Osteoblast (primary cell): ENCODE measurements around the gene PPFIA2. TPM values are rescaled to one million over a fixed set of nuclear protein-coding genes. Genes with fewer than 3 reads are reported as not detected.
A peak's percentile ranks its signal among the peaks of the same experiment; 100 is the strongest.

ENCODE experiments used
- DNase-seq: peaks from one replicate; pipeline ENCODE4 v3.0.0; 2011; ENCODE audit warnings: low spot score, mixed read lengths; ENCODE audit not compliant: insufficient read length; ENCODE audit errors: missing footprints
- H2AFZ ChIP-seq: 2 replicates; pipeline ENCODE4 v1.6.0; 2011; ENCODE audit warnings: mild to moderate bottlenecking, low read length
- H3K27ac ChIP-seq: 2 replicates; pipeline ENCODE4 v1.5.1; 2011; ENCODE audit warnings: mild to moderate bottlenecking, low read depth, low read length, moderate library complexity
- H3K27me3 ChIP-seq: 2 replicates; pipeline ENCODE4 v1.6.0; 2012; ENCODE audit warnings: mild to moderate bottlenecking, control low read depth, inconsistent platforms, low read length, moderate library complexity; ENCODE audit not compliant: insufficient read depth
- H3K36me3 ChIP-seq: 2 replicates; pipeline ENCODE4 v1.5.1; 2011; ENCODE audit warnings: mild to moderate bottlenecking, low read length, control low read depth, moderate library complexity; ENCODE audit not compliant: insufficient read depth
- H3K4me1 ChIP-seq: 2 replicates; pipeline ENCODE4 v1.5.1; 2011; ENCODE audit warnings: mild to moderate bottlenecking, low read length, control low read depth, moderate library complexity; ENCODE audit not compliant: insufficient read depth
- H3K4me2 ChIP-seq: 2 replicates; pipeline ENCODE4 v1.6.0; 2011; ENCODE audit warnings: mild to moderate bottlenecking, low read length; ENCODE audit not compliant: insufficient read depth
- H3K4me3 ChIP-seq: fragments of 200-600 bp; sonication (generic); 3 replicates; pipeline ENCODE4 v1.5.1; 2012; ENCODE audit warnings: mild to moderate bottlenecking, low read length, inconsistent platforms; ENCODE audit not compliant: insufficient read depth
- H3K79me2 ChIP-seq: 2 replicates; pipeline ENCODE4 v1.6.0; 2012; ENCODE audit warnings: mild to moderate bottlenecking, low read length, control low read depth, inconsistent platforms; ENCODE audit not compliant: insufficient read depth
- H3K9me3 ChIP-seq: 2 replicates; pipeline ENCODE4 v1.5.1; 2011; ENCODE audit warnings: low read depth, low read length, control low read depth
- H4K20me1 ChIP-seq: 2 replicates; pipeline ENCODE4 v1.6.0; 2012; ENCODE audit warnings: mild to moderate bottlenecking, low read length, control low read depth; ENCODE audit not compliant: insufficient read depth
- CTCF ChIP-seq: IDR thresholded peaks from 2 replicates; pipeline ENCODE4 v1.5.1; 2011; ENCODE audit warnings: mild to moderate bottlenecking, low read depth, low read length, moderate library complexity; ENCODE audit errors: extremely low read depth
- total RNA-seq: library from RNA; depleted of rRNA; stranded (reverse); fragments of >200 nt; gene quantifications from 2 replicates; pipeline ENCODE4 v1.2.3, GENCODE V29; 2012

The PPFIA2 gene
- total RNA-seq, 1 donor: 3.3 TPM

DNA sequence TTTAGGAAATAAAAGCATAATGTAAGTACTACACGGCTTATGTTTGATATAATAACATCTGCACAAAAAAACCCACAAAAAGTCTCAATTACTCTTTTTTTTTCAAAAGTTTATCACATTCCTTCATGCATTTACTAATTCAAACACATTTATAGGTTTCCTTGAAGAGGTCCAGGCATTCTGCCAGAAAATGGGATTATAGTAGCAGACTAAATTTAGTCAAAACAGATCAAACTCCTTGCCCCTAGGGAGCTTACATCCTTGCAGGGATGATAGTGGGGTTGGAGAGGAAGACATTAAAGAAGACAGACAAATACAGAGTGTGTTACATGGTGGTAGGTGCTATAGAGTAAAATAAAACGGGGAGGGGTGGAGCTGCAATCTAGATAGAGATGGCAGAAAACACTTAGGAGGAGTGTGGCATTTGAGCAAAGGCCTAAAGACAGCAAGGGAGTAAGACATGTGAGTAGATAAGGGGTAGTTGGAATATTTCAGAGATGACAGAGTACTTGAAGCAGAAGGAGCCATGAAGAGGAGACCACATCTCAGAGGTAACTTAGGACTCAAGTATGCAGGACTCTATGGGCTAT is 266.9 kb downstream of the PPFIA2 start:
- DNase-seq: no peak
- Histone ChIP-seq H3K9me3 (no peaks in the 10 kb centered on the region), H3K4me2 (no peak overlapping the region), H3K4me1 (no peaks in the 10 kb centered on the region), H3K27ac (no peak overlapping the region), H3K27me3 (no peaks in the 10 kb centered on the region), H2AFZ (no peak overlapping the region), H3K36me3 (no peaks in the 10 kb centered on the region), H4K20me1 (no peaks in the 10 kb centered on the region), H3K4me3 (no peak overlapping the region), H3K79me2 (no peaks in the 10 kb centered on the region)
- no peak for TF ChIP-seq CTCF

GRCh38 chr12:81472934-81473333 is 286.2 kb downstream of the PPFIA2 start:
- no peaks in the 10 kb centered on the region for H3K79me2 ChIP-seq
- no peak overlapping the region for H2AFZ ChIP-seq
- H3K27me3 ChIP-seq: no peaks in the 10 kb centered on the region
- H3K4me3 ChIP-seq: no peak overlapping the region
- H3K36me3 ChIP-seq: no peaks in the 10 kb centered on the region
- H3K4me1 ChIP-seq: no peaks in the 10 kb centered on the region
- TF ChIP-seq CTCF: no peak
- DNase-seq: no peak
- H3K4me2 ChIP-seq: no peak overlapping the region
- no peaks in the 10 kb centered on the region for H3K9me3 ChIP-seq
- no peak overlapping the region for H3K27ac ChIP-seq
- H4K20me1 ChIP-seq: no peaks in the 10 kb centered on the region

DNA sequence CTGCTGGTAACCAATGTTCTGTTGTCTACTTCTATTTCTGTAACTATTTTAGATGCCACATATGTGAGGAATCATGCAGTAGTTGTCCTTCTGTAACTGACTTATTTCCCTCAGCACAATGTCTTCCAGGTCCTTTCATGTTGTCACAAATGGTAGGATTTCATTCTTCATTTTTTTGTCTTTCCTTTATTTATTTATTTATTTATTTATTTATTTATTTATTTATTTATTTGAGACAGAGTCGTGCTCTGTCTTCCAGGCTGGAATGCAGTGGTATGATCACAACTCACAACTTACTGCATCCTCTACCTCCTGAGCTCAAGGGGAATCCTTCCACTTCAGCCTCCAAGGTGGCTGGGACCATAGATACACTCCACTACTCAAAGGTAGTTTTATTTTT is 288.2 kb downstream of the PPFIA2 start:
- no peaks in the 10 kb centered on the region for H3K36me3 ChIP-seq
- no peak for DNase-seq
- no peaks in the 10 kb centered on the region for H3K79me2 ChIP-seq
- TF ChIP-seq CTCF: no peak
- H3K4me1 ChIP-seq: no peaks in the 10 kb centered on the region
- H3K9me3 ChIP-seq: no peaks in the 10 kb centered on the region
- no peak overlapping the region for H3K4me2 ChIP-seq
- H3K27me3 ChIP-seq: no peaks in the 10 kb centered on the region
- H3K27ac ChIP-seq: no peak overlapping the region
- H2AFZ ChIP-seq: no peak overlapping the region
- H3K4me3 ChIP-seq: no peak overlapping the region
- no peaks in the 10 kb centered on the region for H4K20me1 ChIP-seq

GRCh38 chr12:81468206-81468605 is 290.9 kb downstream of the PPFIA2 start:
- H2AFZ ChIP-seq: no peak overlapping the region
- no peaks in the 10 kb centered on the region for H3K36me3 ChIP-seq
- no peaks in the 10 kb centered on the region for H4K20me1 ChIP-seq
- H3K9me3 ChIP-seq: no peaks in the 10 kb centered on the region
- H3K4me2 ChIP-seq: no peak overlapping the region
- no peaks in the 10 kb centered on the region for H3K79me2 ChIP-seq
- peak; percentile 38 for DNase-seq
- no peaks in the 10 kb centered on the region for H3K27me3 ChIP-seq
- no peaks in the 10 kb centered on the region for H3K4me1 ChIP-seq
- no peak overlapping the region for H3K4me3 ChIP-seq
- no peak overlapping the region for H3K27ac ChIP-seq
- no peak for TF ChIP-seq CTCF
